Endodermal cell (in vitro differentiated cells): ENCODE data around the gene PIP5K1C. TPM values are rescaled to one million over a fixed set of nuclear protein-coding genes. Genes with fewer than 3 reads are reported as not detected.

ENCODE experiments used
- DNase-seq: peaks from one replicate; pipeline ENCODE4 v3.0.0-alpha.2; 2017
- H3K27ac ChIP-seq: 2 replicates; pipeline ENCODE4 v1.5.1; 2013; ENCODE audit warnings: mild to moderate bottlenecking, low read depth, low read length, moderate library complexity
- H3K27me3 ChIP-seq: 2 replicates; pipeline ENCODE4 v1.6.1; 2013; ENCODE audit warnings: mild to moderate bottlenecking, low read length, moderate library complexity; ENCODE audit not compliant: insufficient read depth, control insufficient read depth, poor library complexity, severe bottlenecking
- H3K36me3 ChIP-seq: 2 replicates; pipeline ENCODE4 v1.7.0; 2013; ENCODE audit warnings: mild to moderate bottlenecking, low read length, moderate library complexity; ENCODE audit not compliant: control insufficient read depth, insufficient read depth
- H3K4me1 ChIP-seq: one replicate; pipeline ENCODE4 v1.7.0; 2013; ENCODE audit warnings: low read length; ENCODE audit not compliant: control insufficient read depth, insufficient read depth
- H3K4me3 ChIP-seq: 2 replicates; pipeline ENCODE4 v1.5.1; 2013; ENCODE audit warnings: mild to moderate bottlenecking, low read length, moderate library complexity
- H3K9ac ChIP-seq: 2 replicates; pipeline ENCODE4 v1.6.1; 2013; ENCODE audit warnings: mild to moderate bottlenecking, low read length, moderate library complexity; ENCODE audit not compliant: poor library complexity, severe bottlenecking; ENCODE audit errors: extremely low read depth
- H3K9me3 ChIP-seq: 2 replicates; pipeline ENCODE4 v1.6.1; 2013; ENCODE audit warnings: mild to moderate bottlenecking, low read length, moderate library complexity; ENCODE audit not compliant: control insufficient read depth
- H3K27ac Mint-ChIP-seq: 2 replicates; pipeline ENCODE4 v1.8.0; 2020; ENCODE audit warnings: mixed read lengths
- H3K27me3 Mint-ChIP-seq: 2 replicates; pipeline ENCODE4 v1.8.0; 2021; ENCODE audit warnings: mild to moderate bottlenecking, mixed read lengths; ENCODE audit not compliant: insufficient read depth
- H3K36me3 Mint-ChIP-seq: 2 replicates; pipeline ENCODE4 v1.8.0; 2020; ENCODE audit warnings: low read depth, mixed read lengths
- H3K4me1 Mint-ChIP-seq: 2 replicates; pipeline ENCODE4 v1.8.0; 2020; ENCODE audit warnings: mixed read lengths
- H3K4me3 Mint-ChIP-seq: 2 replicates; pipeline ENCODE4 v1.8.0; 2020; ENCODE audit warnings: mild to moderate bottlenecking, moderate library complexity, mixed read lengths
- H3K9me3 Mint-ChIP-seq: 2 replicates; pipeline ENCODE4 v1.8.0; 2020; ENCODE audit warnings: mild to moderate bottlenecking, mixed read lengths
- CTCF ChIP-seq: fragments of 200-600 bp; sonication (generic); conservative IDR thresholded peaks from 2 replicates; pipeline ENCODE4 v1.5.0; 2021; ENCODE audit warnings: antibody characterized with exemption, mild to moderate bottlenecking
- WGBS, 2 experiments: methylation state at CpG; one replicate each; pipeline versions ENCODE4 v1.1.5 to v1.1.7; 2013; ENCODE audit warnings: missing lambda C conversion rate in 2 of 2, mixed read lengths in 1 of 2; ENCODE audit not compliant: insufficient coverage in 1 of 2, insufficient read length in 1 of 2; 5-methylcytosine and 5-hydroxymethylcytosine counted together
- total RNA-seq, 2 donors: library from RNA; stranded (reverse); fragmentation: NEBNext Ultra II Directional in 1 of 2; extraction: Animal tissue kit (Norgen Biotek cat#: 25700) in 1 of 2; gene quantifications; 2 replicates in 1 of 2; 3 replicates in 1 of 2; pipeline ENCODE4 v1.2.1, GENCODE V29; 2021

Gene PIP5K1C
- total RNA-seq, 2 donors from 2014 or later, result 43.5 to 51.5 TPM

DNA sequence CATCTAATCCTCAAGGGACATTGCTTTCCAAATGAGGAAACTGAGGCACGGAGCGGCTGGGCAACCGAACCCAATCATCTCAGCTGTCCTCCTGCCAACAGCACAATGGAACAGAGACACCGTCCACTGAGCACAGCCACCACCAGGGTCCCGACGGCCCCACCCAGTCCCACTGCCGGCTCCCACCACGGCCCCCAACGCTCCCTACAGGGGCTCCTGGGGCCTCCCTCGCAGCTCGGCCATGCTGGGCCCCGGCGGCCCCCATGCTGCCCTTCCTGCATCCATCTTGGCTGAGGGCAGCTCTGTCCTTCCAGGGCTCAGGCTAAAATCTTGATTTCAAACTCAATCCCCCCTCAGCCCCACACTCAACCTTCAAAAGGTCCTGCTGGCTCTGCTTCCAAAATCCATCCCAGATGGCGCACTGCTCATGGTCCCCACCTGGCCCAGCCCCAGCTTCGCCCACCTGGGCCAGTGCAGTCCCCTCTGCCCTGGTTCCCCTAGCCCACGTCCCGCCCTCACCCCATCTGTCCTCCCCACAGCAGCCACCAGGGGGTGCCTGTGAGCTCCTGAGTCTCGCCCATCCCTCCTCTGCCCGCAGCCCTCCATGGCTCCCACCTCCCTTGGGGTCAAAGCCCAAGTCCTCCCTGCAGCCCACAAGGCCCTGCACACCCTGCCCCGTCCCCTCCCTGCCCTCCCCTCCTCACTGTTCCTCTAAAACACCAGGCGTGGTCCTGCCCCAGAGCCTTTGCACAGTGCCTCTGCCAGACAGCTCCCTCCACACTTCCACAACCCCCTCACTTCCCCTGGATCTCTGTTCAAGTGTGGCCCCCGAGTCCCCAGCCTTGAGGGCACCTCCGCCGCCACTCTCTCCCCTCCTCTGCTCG, 7.9 kb downstream of the PIP5K1C start:
- Histone ChIP-seq H3K4me1 (peaks cover 9% of the 10 kb centered on the region), H3K27ac (no peak overlapping the region), H3K4me3 (no peak overlapping the region), H3K9ac (no peak overlapping the region), H3K36me3 (peaks cover 4% of the 10 kb centered on the region), H3K27me3 (no peaks in the 10 kb centered on the region), H3K9me3 (no peaks in the 10 kb centered on the region)
- Mint-ChIP-seq H3K4me1 (peaks cover 3% of the 10 kb centered on the region), H3K9me3 (peaks cover 3% of the 10 kb centered on the region), H3K4me3 (no peak overlapping the region), H3K27me3 (no peaks in the 10 kb centered on the region), H3K36me3 (peaks cover 35% of the 10 kb centered on the region), H3K27ac (peak overlapping the region; percentile 11)
- peak; percentile 79 for TF ChIP-seq CTCF
- 92% methylated on average over 6 to 25 of the region's 25 CpGs for WGBS, 2 experiments
- peak; percentile 83 for DNase-seq

GRCh38 chr19:3691726-3692125, 8.5 kb downstream of the PIP5K1C start:
- no peak for DNase-seq

DNA sequence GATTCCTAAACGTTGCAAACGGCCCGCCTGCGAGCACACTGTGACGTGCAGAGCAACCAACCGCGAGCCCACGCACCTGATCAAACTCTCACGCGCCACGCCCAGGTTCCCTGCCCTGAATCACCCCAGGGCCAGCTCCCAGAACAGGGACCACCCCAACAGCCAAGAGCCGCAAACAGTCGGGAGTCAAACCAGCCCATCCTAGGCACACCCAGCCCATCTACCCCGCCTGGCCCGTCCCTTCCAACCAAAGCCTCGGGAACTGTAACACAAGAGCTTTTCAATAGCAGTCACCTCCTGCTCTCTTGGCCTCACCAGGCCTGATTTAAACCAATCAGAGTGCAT, 8.9 kb downstream of the PIP5K1C start:
- peaks cover 8% of the 10 kb centered on the region for H3K4me1 Mint-ChIP-seq
- DNase-seq, result no peak
- H3K27ac ChIP-seq, result no peak overlapping the region
- no peaks in the 10 kb centered on the region for H3K9me3 ChIP-seq
- H3K27ac Mint-ChIP-seq, result no peak overlapping the region
- peaks cover 35% of the 10 kb centered on the region for H3K36me3 Mint-ChIP-seq
- H3K4me3 Mint-ChIP-seq, result no peak overlapping the region
- H3K9ac ChIP-seq, result no peak overlapping the region
- no peak overlapping the region for H3K4me3 ChIP-seq
- H3K9me3 Mint-ChIP-seq, result peaks cover 3% of the 10 kb centered on the region
- no peak for TF ChIP-seq CTCF
- H3K36me3 ChIP-seq, result peaks cover 4% of the 10 kb centered on the region
- 90 to 95% methylated on average over 14 to 16 of the region's 16 CpGs for WGBS, 2 experiments
- H3K27me3 ChIP-seq, result no peaks in the 10 kb centered on the region
- H3K27me3 Mint-ChIP-seq, result no peaks in the 10 kb centered on the region
- H3K4me1 ChIP-seq, result peaks cover 9% of the 10 kb centered on the region

More at GRCh38 chr19:3691726-3692125, 8.5 kb downstream of the PIP5K1C start:
- no peak overlapping the region for H3K27ac ChIP-seq
- Mint-ChIP-seq H3K9me3 (peaks cover 3% of the 10 kb centered on the region), H3K27ac (no peak overlapping the region), H3K27me3 (no peaks in the 10 kb centered on the region), H3K4me3 (no peak overlapping the region), H3K36me3 (peaks cover 35% of the 10 kb centered on the region), H3K4me1 (peaks cover 8% of the 10 kb centered on the region)
- H3K4me3 ChIP-seq, result no peak overlapping the region
- no peak for TF ChIP-seq CTCF
- no peaks in the 10 kb centered on the region for H3K9me3 ChIP-seq
- peaks cover 4% of the 10 kb centered on the region for H3K36me3 ChIP-seq
- H3K4me1 ChIP-seq, result peaks cover 9% of the 10 kb centered on the region
- 96 to 99% methylated on average over 11 to 18 of the region's 18 CpGs for WGBS, 2 experiments
- H3K27me3 ChIP-seq, result no peaks in the 10 kb centered on the region
- no peak overlapping the region for H3K9ac ChIP-seq
